Upper lobe of left lung (tissue), 4 donors: Measurements from ENCODE around the gene MOCS1.

Source experiments
- CTCF ChIP-seq, 6 experiments: fragments of 450-650 bp in 4 of 6; fragments of 200-600 bp in 2 of 6; sonication (generic) in 2 of 6; IDR thresholded peaks; one replicate each; pipeline ENCODE4 v1.5.1; 2016 to 2019; ENCODE audit warnings: antibody characterized with exemption in 6 of 6
- POLR2A ChIP-seq, 4 donors: fragments of 450-650 bp; IDR thresholded peaks; one replicate each; pipeline ENCODE4 v1.5.1; 2016 to 2017; ENCODE audit warnings: antibody characterized with exemption in 4 of 4, mild to moderate bottlenecking in 2 of 4
- POLR2AphosphoS5 ChIP-seq, 2 donors: sonication (generic); formaldehyde crosslinking; IDR thresholded peaks; one replicate each; pipeline ENCODE4 v1.5.1; 2017; ENCODE audit warnings: antibody characterized with exemption in 2 of 2

GRCh38 chr6:39936857-39937256 is 2.6 kb upstream of the MOCS1 start:
- no peak for TF ChIP-seq CTCF (IDR thresholded peaks at IDR 0.05)
- no peak for TF ChIP-seq POLR2A (IDR thresholded peaks at IDR 0.05)
- no peak for TF ChIP-seq POLR2AphosphoS5 (IDR thresholded peaks at IDR 0.05)
